ENCODE measurements around the gene ANKRD24. TPM values are rescaled to one million over a fixed set of nuclear protein-coding genes. Genes with fewer than 3 reads are reported as not detected.
"Not testable (repeated sequence)": the region's sequence is repeated elsewhere in the genome, so short reads cannot be mapped to it uniquely, and the experiment has no call there.

Gene ANKRD24
- total and polyA plus RNA-seq, 2 experiments from 2014 or later = 3.7 to 18.0 TPM

GRCh38 chr19:4241824-4242430 is 59.4 kb downstream of the ANKRD24 start (continued):
- no peak for TF ChIP-seq ZNF462 (CRISPR knock-in tag; IDR thresholded peaks at IDR 0.05)
- no peak for TF ChIP-seq NANOG (IDR thresholded peaks at IDR 0.05; ENCODE audit: borderline replicate concordance)

GRCh38 chr19:4245938-4246337 is 63.4 kb downstream of the ANKRD24 start:
- not testable (repeated sequence) for H3K4me1 ChIP-seq (ENCODE audit: insufficient read depth); H3F3A ChIP-seq (replicated peaks; ENCODE audit: low read depth); H3K4me1 Mint-ChIP-seq; H4K20me1 ChIP-seq (replicated peaks; ENCODE audit: insufficient read depth); H3K27me3 Mint-ChIP-seq (ENCODE audit: insufficient read depth, low read depth, poor library complexity); H3K9me2 ChIP-seq (ENCODE audit: insufficient read depth); H3K79me2 ChIP-seq (replicated peaks; ENCODE audit: insufficient read depth); H3K36me3 ChIP-seq (ENCODE audit: insufficient read depth); ATAC-seq; DNase-seq (ENCODE audit: low spot score); H3K27me3 ChIP-seq (ENCODE audit: insufficient read depth); H3K27ac Mint-ChIP-seq
- peak overlapping the region; percentile 90 for H3K27ac ChIP-seq (ENCODE audit: low read depth)
- Mint-ChIP-seq H3K4me3 (peak overlapping the region; percentile 93; the same call in 2 of the 3 replicates), H3K36me3 (ENCODE audit: low read depth) (peaks cover 23% of the 10 kb centered on the region), H3K9me3 (peaks cover 11% of the 10 kb centered on the region)
- H3K4me3 ChIP-seq = peak overlapping the region; percentile 50
- H2AFZ ChIP-seq = peak overlapping the region; percentile 86
- peak overlapping the region; percentile 72 for H3K4me2 ChIP-seq
